HAP-1 (cell line): ENCODE measurements around the gene RNF167.
"Not testable (repeated sequence)": the region's sequence is repeated elsewhere in the genome, so short reads cannot be mapped to it uniquely, and the experiment has no call there.

Experiments
- DNase-seq, 2 experiments: peaks; one replicate each; pipeline ENCODE4 v3.0.0-alpha.2; 2016 to 2020; ENCODE audit warnings: low spot score in 2 of 2
- H3K27me3 ChIP-seq: fragments of 250-450 bp; sonication (Bioruptor Pico); 2 replicates; pipeline ENCODE4 v1.5.1; 2020; ENCODE audit warnings: low read depth, mild to moderate bottlenecking, moderate library complexity
- H3K36me3 ChIP-seq: fragments of 250-450 bp; sonication (Bioruptor Pico); replicated peaks from 2 replicates; pipeline ENCODE4 v1.5.1; 2020; ENCODE audit warnings: mild to moderate bottlenecking
- H3K4me1 ChIP-seq: fragments of 250-450 bp; sonication (Bioruptor Pico); 2 replicates; pipeline ENCODE4 v1.5.1; 2020; ENCODE audit warnings: mild to moderate bottlenecking
- H3K4me3 ChIP-seq: fragments of 250-450 bp; sonication (Bioruptor Pico); 2 replicates; pipeline ENCODE4 v1.5.1; 2020; ENCODE audit warnings: mild to moderate bottlenecking, moderate library complexity
- H3K9me3 ChIP-seq: fragments of 250-450 bp; sonication (Bioruptor Pico); 2 replicates; pipeline ENCODE4 v1.5.1; 2020; ENCODE audit warnings: mild to moderate bottlenecking, moderate library complexity
- in situ Hi-C: fragments of 300-500 bp; cut with MboI; formaldehyde crosslinking; loops from 3 replicates; pipeline ENCODE4 v1.14.3; 2020; ENCODE audit warnings: low sequenced_read_pairs, inconsistent platforms, mixed read lengths

Gene RNF167

DNA sequence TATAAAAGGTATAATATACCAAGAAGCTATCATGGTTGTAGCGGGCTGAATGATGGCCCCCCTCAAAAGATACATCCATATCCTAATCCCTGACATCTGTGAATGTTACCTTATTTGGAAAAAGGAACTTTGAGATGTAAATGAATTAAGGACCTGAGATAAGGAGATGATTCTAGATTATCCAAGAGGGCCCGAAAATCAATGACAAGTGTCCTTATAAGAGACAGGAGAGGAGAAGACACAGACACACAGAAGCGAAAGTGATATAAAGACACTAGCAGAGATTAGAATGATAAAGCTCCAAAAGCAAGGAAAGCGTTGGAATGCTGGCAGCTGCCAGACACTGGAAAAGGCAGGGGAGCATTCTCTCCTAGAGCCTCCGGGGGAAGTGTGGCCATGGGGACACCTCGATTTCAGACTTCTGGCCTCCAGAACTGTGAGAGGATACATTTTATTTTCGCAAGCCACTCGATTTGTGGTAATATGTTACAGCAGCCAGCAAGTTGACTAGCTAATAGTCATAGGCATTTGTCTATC lies 20.5 kb upstream of the RNF167 start:
- DNase-seq = no peak
- Histone ChIP-seq H3K4me3 (no peak overlapping the region), H3K27me3 (no peaks in the 10 kb centered on the region), H3K4me1 (peaks cover 3% of the 10 kb centered on the region; the same call in 1 of the 2 replicates), H3K36me3 (no peaks in the 10 kb centered on the region), H3K9me3 (no peaks in the 10 kb centered on the region)
- in situ Hi-C loops = loop anchor here (10.0 kb wide), 1 partner anchor 145 kb away; no protein-coding TSS in a partner anchor

GRCh38 chr17:4920351-4921048 lies 19.6 kb upstream of the RNF167 start:
- peaks cover 3% of the 10 kb centered on the region; the same call in 1 of the 2 replicates for H3K4me1 ChIP-seq
- no peak overlapping the region for H3K4me3 ChIP-seq
- in situ Hi-C loops = no loop called here
- DNase-seq = no peak
- H3K9me3 ChIP-seq = no peaks in the 10 kb centered on the region
- H3K36me3 ChIP-seq = no peaks in the 10 kb centered on the region
- H3K27me3 ChIP-seq = no peaks in the 10 kb centered on the region

DNA sequence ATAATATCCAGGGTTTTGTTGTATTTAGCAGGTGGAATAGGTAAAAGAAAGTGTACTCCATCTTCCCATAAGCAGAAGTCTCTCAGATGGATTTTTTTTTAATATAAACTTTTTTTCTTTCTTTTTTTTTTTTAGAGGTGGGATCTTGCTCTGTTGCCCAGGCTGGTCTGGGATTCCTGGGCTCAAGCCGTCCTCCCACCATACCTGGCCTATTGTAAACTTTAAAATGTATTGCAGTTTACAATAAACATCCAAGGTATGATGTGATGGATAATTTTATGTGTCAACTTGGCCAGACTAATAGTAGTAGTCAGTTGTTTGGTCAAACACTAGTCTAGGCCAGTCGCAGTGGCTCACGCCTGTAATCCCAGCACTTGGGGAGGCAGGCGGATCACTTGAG lies 18.7 kb upstream of the RNF167 start:
- Histone ChIP-seq H3K27me3 (no peaks in the 10 kb centered on the region), H3K4me3 (no peak overlapping the region), H3K9me3 (no peaks in the 10 kb centered on the region), H3K36me3 (no peaks in the 10 kb centered on the region), H3K4me1 (peaks cover under 1% of the 10 kb centered on the region; the same call in 1 of the 2 replicates)
- DNase-seq = no peak
- in situ Hi-C loops = no loop called here

- in situ Hi-C loops, H3K4me3 ChIP-seq, H3K27me3 ChIP-seq, H3K4me1 ChIP-seq, DNase-seq, H3K9me3 ChIP-seq, H3K36me3 ChIP-seq: not testable (repeated sequence)
Measured at GRCh38 chr17:4926577-4927335, 13.3 kb upstream of the RNF167 start.

- in situ Hi-C loops = no loop called here
- Histone ChIP-seq H3K36me3 (no peaks in the 10 kb centered on the region), H3K9me3 (no peaks in the 10 kb centered on the region), H3K4me3 (no peak overlapping the region), H3K27me3 (no peaks in the 10 kb centered on the region), H3K4me1 (no peaks in the 10 kb centered on the region)
- no peak for DNase-seq
Measured at GRCh38 chr17:4928881-4929280, 11.2 kb upstream of the RNF167 start.

- no peaks in the 10 kb centered on the region for H3K9me3 ChIP-seq
- DNase-seq = no peak
- H3K4me1 ChIP-seq = no peaks in the 10 kb centered on the region
- no peak within 1 kb of the TSS for H3K4me3 ChIP-seq
- peaks cover 4% of the 10 kb centered on the region; the same call in 1 of the 2 replicates for H3K36me3 ChIP-seq
- in situ Hi-C loops = no loop called here
- H3K27me3 ChIP-seq = no peaks in the 10 kb centered on the region
Measured at GRCh38 chr17:4931963-4932362, 8.1 kb upstream of the RNF167 start, which contains the start of gene GP1BA. Gene GP1BA, plus strand, starts transcription at chr17:4932277. Its CDS starts 328 bp downstream, at chr17:4932605.

GRCh38 chr17:4932756-4933155 lies 7.3 kb upstream of the RNF167 start:
- Histone ChIP-seq H3K9me3 (no peaks in the 10 kb centered on the region), H3K27me3 (no peaks in the 10 kb centered on the region), H3K4me1 (no peaks in the 10 kb centered on the region), H3K36me3 (peaks cover 12% of the 10 kb centered on the region), H3K4me3 (no peak overlapping the region)
- no peak for DNase-seq
- in situ Hi-C loops = no loop called here

DNA sequence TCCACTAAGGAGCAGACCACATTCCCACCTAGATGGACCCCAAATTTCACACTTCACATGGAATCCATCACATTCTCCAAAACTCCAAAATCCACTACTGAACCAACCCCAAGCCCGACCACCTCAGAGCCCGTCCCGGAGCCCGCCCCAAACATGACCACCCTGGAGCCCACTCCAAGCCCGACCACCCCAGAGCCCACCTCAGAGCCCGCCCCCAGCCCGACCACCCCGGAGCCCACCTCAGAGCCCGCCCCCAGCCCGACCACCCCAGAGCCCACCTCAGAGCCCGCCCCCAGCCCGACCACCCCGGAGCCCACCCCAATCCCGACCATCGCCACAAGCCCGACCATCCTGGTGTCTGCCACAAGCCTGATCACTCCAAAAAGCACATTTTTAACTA lies 6.4 kb upstream of the RNF167 start:
- Histone ChIP-seq H3K4me1 (peaks cover 3% of the 10 kb centered on the region), H3K9me3 (no peaks in the 10 kb centered on the region), H3K4me3 (no peak overlapping the region), H3K36me3 (peaks cover 21% of the 10 kb centered on the region), H3K27me3 (no peaks in the 10 kb centered on the region)
- in situ Hi-C loops = no loop called here
- DNase-seq = no peak

DNA sequence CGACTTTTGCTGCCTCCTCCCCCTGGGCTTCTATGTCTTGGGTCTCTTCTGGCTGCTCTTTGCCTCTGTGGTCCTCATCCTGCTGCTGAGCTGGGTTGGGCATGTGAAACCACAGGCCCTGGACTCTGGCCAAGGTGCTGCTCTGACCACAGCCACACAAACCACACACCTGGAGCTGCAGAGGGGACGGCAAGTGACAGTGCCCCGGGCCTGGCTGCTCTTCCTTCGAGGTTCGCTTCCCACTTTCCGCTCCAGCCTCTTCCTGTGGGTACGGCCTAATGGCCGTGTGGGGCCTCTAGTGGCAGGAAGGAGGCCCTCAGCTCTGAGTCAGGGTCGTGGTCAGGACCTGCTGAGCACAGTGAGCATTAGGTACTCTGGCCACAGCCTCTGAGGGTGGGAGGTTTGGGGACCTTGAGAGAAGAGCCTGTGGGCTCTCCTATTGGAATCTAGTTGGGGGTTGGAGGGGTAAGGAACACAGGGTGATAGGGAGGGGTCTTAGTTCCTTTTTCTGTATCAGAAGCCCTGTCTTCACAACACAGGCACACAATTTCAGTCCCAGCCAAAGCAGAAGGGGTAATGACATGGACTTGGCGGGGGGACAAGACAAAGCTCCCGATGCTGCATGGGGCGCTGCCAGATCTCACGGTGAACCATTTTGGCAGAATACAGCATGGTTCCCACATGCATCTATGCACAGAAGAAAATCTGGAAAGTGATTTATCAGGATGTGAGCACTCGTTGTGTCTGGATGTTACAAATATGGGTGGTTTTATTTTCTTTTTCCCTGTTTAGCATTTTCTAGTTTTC lies 5.7 kb upstream of the RNF167 start:
- H3K36me3 ChIP-seq = peaks cover 23% of the 10 kb centered on the region
- H3K4me3 ChIP-seq = no peak overlapping the region
- no peaks in the 10 kb centered on the region for H3K9me3 ChIP-seq
- H3K27me3 ChIP-seq = no peaks in the 10 kb centered on the region
- peaks cover 6% of the 10 kb centered on the region for H3K4me1 ChIP-seq
- in situ Hi-C loops = no loop called here
- DNase-seq = no peak

GRCh38 chr17:4935650-4936049 lies 4.4 kb upstream of the RNF167 start:
- DNase-seq = no peak
- peaks cover 23% of the 10 kb centered on the region for H3K36me3 ChIP-seq
- peaks cover 6% of the 10 kb centered on the region for H3K4me1 ChIP-seq
- H3K27me3 ChIP-seq = no peaks in the 10 kb centered on the region
- H3K4me3 ChIP-seq = no peak overlapping the region
- in situ Hi-C loops = no loop called here
- no peaks in the 10 kb centered on the region for H3K9me3 ChIP-seq

DNA sequence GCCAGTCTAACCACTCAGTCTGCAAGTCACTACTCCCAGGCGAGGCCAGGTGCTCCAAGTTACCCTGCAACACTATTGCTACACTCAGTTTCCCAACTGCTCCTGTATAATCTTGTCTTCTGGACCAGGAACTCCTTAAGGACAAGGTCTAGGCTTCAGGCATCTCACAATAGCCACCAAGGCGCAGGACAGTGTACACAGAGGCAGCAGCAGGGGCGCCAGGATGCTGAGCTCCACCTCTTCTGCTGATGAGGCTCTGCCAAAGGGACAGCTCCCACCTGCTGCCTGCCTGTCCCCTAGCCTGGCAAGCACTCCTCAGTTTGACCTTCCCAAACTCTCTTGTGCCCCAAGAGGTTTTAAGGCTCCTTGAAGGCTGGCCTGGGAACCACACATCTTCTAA lies 3.6 kb upstream of the RNF167 start:
- H3K27me3 ChIP-seq = no peaks in the 10 kb centered on the region
- DNase-seq = no peak
- no peaks in the 10 kb centered on the region for H3K9me3 ChIP-seq
- no peak overlapping the region for H3K4me3 ChIP-seq
- peaks cover 8% of the 10 kb centered on the region for H3K4me1 ChIP-seq
- in situ Hi-C loops = no loop called here
- H3K36me3 ChIP-seq = peaks cover 24% of the 10 kb centered on the region

GRCh38 chr17:4937553-4937952 lies 2.5 kb upstream of the RNF167 start:
- Histone ChIP-seq H3K4me3 (no peak overlapping the region), H3K27me3 (no peaks in the 10 kb centered on the region), H3K9me3 (no peaks in the 10 kb centered on the region), H3K4me1 (peaks cover 14% of the 10 kb centered on the region), H3K36me3 (peaks cover 32% of the 10 kb centered on the region)
- in situ Hi-C loops = no loop called here
- DNase-seq = no peak

- H3K4me3 ChIP-seq = no peak overlapping the region
- no peaks in the 10 kb centered on the region for H3K27me3 ChIP-seq
- DNase-seq = no peak
- no peaks in the 10 kb centered on the region for H3K9me3 ChIP-seq
- H3K36me3 ChIP-seq = peaks cover 37% of the 10 kb centered on the region
- peaks cover 14% of the 10 kb centered on the region for H3K4me1 ChIP-seq
- in situ Hi-C loops = no loop called here
Measured at GRCh38 chr17:4938069-4938491, 2.0 kb upstream of the RNF167 start.
